Upper lobe of left lung (tissue), 4 donors: ENCODE results near the gene GPR146.

Experiments
- CTCF ChIP-seq, 6 experiments: fragments of 450-650 bp in 4 of 6; fragments of 200-600 bp in 2 of 6; sonication (generic) in 2 of 6; IDR thresholded peaks; one replicate each; pipeline ENCODE4 v1.5.1; 2016 to 2019; ENCODE audit warnings: antibody characterized with exemption in 6 of 6
- POLR2A ChIP-seq, 4 donors: fragments of 450-650 bp; IDR thresholded peaks; one replicate each; pipeline ENCODE4 v1.5.1; 2016 to 2017; ENCODE audit warnings: antibody characterized with exemption in 4 of 4, mild to moderate bottlenecking in 2 of 4
- POLR2AphosphoS5 ChIP-seq, 2 donors: sonication (generic); formaldehyde crosslinking; IDR thresholded peaks; one replicate each; pipeline ENCODE4 v1.5.1; 2017; ENCODE audit warnings: antibody characterized with exemption in 2 of 2

DNA sequence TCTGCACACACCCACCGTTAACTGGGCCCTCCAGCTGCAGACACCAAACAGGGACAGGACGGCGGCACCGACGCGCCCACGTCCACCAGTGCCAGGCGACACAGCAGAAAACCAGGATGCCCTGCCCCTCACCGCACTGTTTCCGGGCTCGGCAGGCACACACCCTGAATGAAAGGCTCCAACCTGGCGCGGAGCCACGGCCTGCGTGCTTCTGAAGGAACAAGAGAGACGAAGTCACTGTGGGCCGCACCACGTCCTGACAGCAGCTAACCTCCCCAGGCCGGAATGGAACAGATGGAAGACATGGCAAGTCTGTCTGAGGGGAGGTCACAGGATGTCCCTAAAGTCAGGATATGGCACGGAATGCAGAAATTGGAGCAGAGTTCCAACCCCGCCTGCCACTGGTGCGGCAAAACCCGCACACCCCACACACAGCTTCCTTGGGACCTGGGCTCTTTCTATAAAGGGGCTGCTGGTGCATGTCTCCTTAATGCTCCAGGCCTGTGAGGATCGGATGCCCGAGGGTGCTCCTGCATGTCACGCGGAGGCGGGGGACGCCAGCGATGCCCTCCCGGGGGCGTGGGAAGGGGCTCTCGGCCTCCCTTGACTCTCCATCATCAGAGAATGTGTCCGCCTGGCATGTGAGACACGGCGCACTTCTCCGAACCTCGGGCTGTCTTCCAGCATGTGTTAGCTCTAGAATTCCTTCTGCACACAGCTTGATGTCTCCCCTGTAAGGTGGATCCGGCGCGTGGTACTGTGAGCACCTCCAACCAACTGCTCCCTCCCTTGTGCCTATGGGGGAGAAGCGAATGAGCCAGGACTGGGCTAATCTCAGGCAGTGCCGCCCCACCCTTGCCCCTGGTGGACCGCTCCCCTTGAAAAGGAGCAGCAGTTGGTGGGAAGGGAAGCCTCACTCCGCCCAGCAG is 39.6 kb downstream of the GPR146 start:
- TF ChIP-seq CTCF (IDR thresholded peaks at IDR 0.05) (no peak), POLR2AphosphoS5 (IDR thresholded peaks at IDR 0.05) (peak; percentile 50 to 65), POLR2A (IDR thresholded peaks at IDR 0.05) (no peak)
